IMR-90 (cell line): ENCODE data around the gene CRABP1. TPM values are rescaled to one million over a fixed set of nuclear protein-coding genes. Genes with fewer than 3 reads are reported as not detected.

Experiments used
- ATAC-seq: fragments of 200-7000 bp; cut with Tn5 transposase; 2 replicates; pipeline ENCODE4 v1.9.1; 2020; ENCODE audit warnings: low read depth, mild to moderate bottlenecking, moderate library complexity
- Bru-seq: library from RNA; stranded (reverse); fragments of 400-500 nt; gene quantifications from one replicate; lab custom pipeline; 2021; lab: Mats Ljungman, UMichigan
- BruChase-seq, 2 experiments: library from RNA; stranded (reverse); fragments of 400-500 nt; gene quantifications; one replicate each; lab custom pipeline; 2021; lab: Mats Ljungman, UMichigan
- BruUV-seq: library from RNA; stranded (reverse); fragments of 400-500 nt; replicated peaks from 2 replicates; lab custom pipeline; 2021; lab: Mats Ljungman, UMichigan
- CTCF ChIA-PET: fragments of 300-600 bp; formaldehyde crosslinking; extraction: SDS; loops from one replicate; lab custom pipeline; 2021; ENCODE audit warnings: antibody characterized with exemption; lab: Yijun Ruan, JAX
- POLR2A ChIA-PET: fragments of 300-600 bp; sonication (Branson Sonifier 250); formaldehyde crosslinking; loops from one replicate; lab custom pipeline; 2022; ENCODE audit warnings: antibody characterized with exemption; ENCODE audit not compliant: unreplicated experiment; lab: Charles Lee
- DNase-seq: peaks from one replicate; pipeline ENCODE4 v3.0.0; 2013
- H2AFZ ChIP-seq: replicated peaks from 2 replicates; pipeline ENCODE3; 2013; ENCODE audit warnings: low read length, mild to moderate bottlenecking; ENCODE audit not compliant: poor library complexity
- H2AK5ac ChIP-seq: 2 replicates; pipeline ENCODE4 v1.6.1; 2013; ENCODE audit warnings: low read depth, low read length, inconsistent platforms
- H2AK9ac ChIP-seq: replicated peaks from 2 replicates; pipeline ENCODE3; 2013; ENCODE audit warnings: mild to moderate bottlenecking, low read depth, low read length, moderate library complexity; ENCODE audit not compliant: poor library complexity
- H2BK120ac ChIP-seq: 2 replicates; pipeline ENCODE4 v1.6.1; 2013; ENCODE audit warnings: low read depth, low read length, inconsistent platforms
- H2BK15ac ChIP-seq: 3 replicates; pipeline ENCODE4 v1.6.1; 2013; ENCODE audit warnings: low read depth, low read length, inconsistent platforms
- H2BK20ac ChIP-seq: 2 replicates; pipeline ENCODE4 v1.6.1; 2013; ENCODE audit warnings: low read depth, mild to moderate bottlenecking, inconsistent platforms, low read length, moderate library complexity
- H2BK5ac ChIP-seq: 2 replicates; pipeline ENCODE4 v1.6.1; 2013; ENCODE audit warnings: mild to moderate bottlenecking, low read depth, low read length, inconsistent platforms; ENCODE audit not compliant: poor library complexity, severe bottlenecking
- H3K14ac ChIP-seq: replicated peaks from 2 replicates; pipeline ENCODE4 v1.6.1; 2013; ENCODE audit warnings: low read depth, low read length, inconsistent platforms
- H3K18ac ChIP-seq: 2 replicates; pipeline ENCODE4 v1.6.1; 2013; ENCODE audit warnings: low read depth, low read length, control low read depth
- H3K23ac ChIP-seq: 2 replicates; pipeline ENCODE4 v1.6.1; 2013; ENCODE audit warnings: low read depth, low read length, inconsistent platforms
- H3K27ac ChIP-seq: 2 replicates; pipeline ENCODE4 v1.5.1; 2013; ENCODE audit warnings: mild to moderate bottlenecking, control low read depth, low read length; ENCODE audit not compliant: insufficient read depth
- H3K27me3 ChIP-seq: 2 replicates; pipeline ENCODE4 v1.6.1; 2013; ENCODE audit warnings: low read length; ENCODE audit not compliant: control insufficient read depth, insufficient read depth
- H3K36me3 ChIP-seq: 2 replicates; pipeline ENCODE4 v1.6.1; 2013; ENCODE audit warnings: low read length, mixed read lengths; ENCODE audit not compliant: control insufficient read depth, insufficient read depth
- H3K4ac ChIP-seq: 2 replicates; pipeline ENCODE4 v1.6.1; 2013; ENCODE audit warnings: low read depth, low read length, inconsistent platforms
- H3K4me1 ChIP-seq: 2 replicates; pipeline ENCODE4 v1.6.1; 2013; ENCODE audit warnings: low read length, mixed read lengths; ENCODE audit not compliant: control insufficient read depth, insufficient read depth
- H3K4me2 ChIP-seq: 2 replicates; pipeline ENCODE4 v1.6.1; 2013; ENCODE audit warnings: low read depth, mild to moderate bottlenecking, control low read depth, low read length, moderate library complexity
- H3K4me3 ChIP-seq: 2 replicates; pipeline ENCODE4 v1.5.1; 2013; ENCODE audit warnings: low read depth, mild to moderate bottlenecking, control low read depth, low read length, moderate library complexity; ENCODE audit not compliant: insufficient read depth
- H3K56ac ChIP-seq: 2 replicates; pipeline ENCODE4 v1.6.1; 2013; ENCODE audit warnings: low read length, inconsistent platforms; ENCODE audit not compliant: insufficient read depth; ENCODE audit errors: extremely low read depth
- H3K79me1 ChIP-seq, 2 experiments: 2 replicates each; pipeline ENCODE4 v1.6.1; 2013; ENCODE audit warnings: low read length in 2 of 2, inconsistent platforms in 1 of 2, low read depth in 1 of 2
- H3K9ac ChIP-seq: 2 replicates; pipeline ENCODE4 v1.6.1; 2013; ENCODE audit warnings: low read depth, low read length, control low read depth
- H3K9me1 ChIP-seq: 2 replicates; pipeline ENCODE4 v1.6.1; 2013; ENCODE audit warnings: low read length, inconsistent platforms; ENCODE audit not compliant: insufficient read depth
- H3K9me3 ChIP-seq: 2 replicates; pipeline ENCODE4 v1.6.1; 2013; ENCODE audit warnings: low read length; ENCODE audit not compliant: control insufficient read depth, insufficient read depth
- H4K20me1 ChIP-seq: 2 replicates; pipeline ENCODE4 v1.6.1; 2013; ENCODE audit warnings: low read length, inconsistent platforms; ENCODE audit not compliant: insufficient read depth
- H4K5ac ChIP-seq: 2 replicates; pipeline ENCODE4 v1.6.1; 2013; ENCODE audit warnings: mild to moderate bottlenecking, low read depth, low read length, control low read depth
- H4K8ac ChIP-seq, 2 experiments: 2 replicates each; pipeline ENCODE4 v1.6.1; 2013; ENCODE audit warnings: low read depth in 2 of 2, low read length in 2 of 2, control low read depth in 1 of 2, inconsistent platforms in 1 of 2
- H4K91ac ChIP-seq: 2 replicates; pipeline ENCODE4 v1.6.1; 2013; ENCODE audit warnings: low read depth, low read length, inconsistent platforms; ENCODE audit not compliant: insufficient read depth
- CEBPB ChIP-seq: IDR thresholded peaks from 2 replicates; pipeline ENCODE4 v1.6.1; 2012; ENCODE audit warnings: low read depth, low read length, improper control_type of control experiment
- FOS ChIP-seq: fragments of 150-350 bp; IDR thresholded peaks from 2 replicates; pipeline ENCODE4 v1.6.1; 2016; ENCODE audit warnings: low read depth, low read length
- MAFK ChIP-seq: IDR thresholded peaks from 2 replicates; pipeline ENCODE4 v1.6.1; 2012; ENCODE audit warnings: low read depth, low read length, improper control_type of control experiment
- POLR2A ChIP-seq: IDR thresholded peaks from 2 replicates; pipeline ENCODE4 v1.6.1; 2012; ENCODE audit warnings: mild to moderate bottlenecking, low read depth, low read length
- RAD21 ChIP-seq: IDR thresholded peaks from 2 replicates; pipeline ENCODE4 v1.6.1; 2012; ENCODE audit warnings: low read length, improper control_type of control experiment
- RCOR1 ChIP-seq: IDR thresholded peaks from 2 replicates; pipeline ENCODE4 v1.6.1; 2012; ENCODE audit warnings: mild to moderate bottlenecking, low read length, improper control_type of control experiment; ENCODE audit not compliant: insufficient replicate concordance
- RFX5 ChIP-seq: IDR thresholded peaks from 2 replicates; pipeline ENCODE4 v1.8.0; 2012; ENCODE audit warnings: low read depth, mild to moderate bottlenecking, low read length, moderate library complexity
- WGBS, 2 experiments: methylation state at CpG; one replicate each; pipeline versions ENCODE4 v1.1.5 to v1.1.7; 2013; ENCODE audit warnings: missing lambda C conversion rate in 2 of 2; ENCODE audit not compliant: insufficient read length in 1 of 2; ENCODE audit errors: extremely low coverage in 2 of 2; 5-methylcytosine and 5-hydroxymethylcytosine counted together
- dilution Hi-C: fragments of 300-500 bp; cut with HindIII; formaldehyde crosslinking; loops from one replicate; pipeline ENCODE4 v1.14.3; 2018; ENCODE audit warnings: low sequenced_read_pairs; ENCODE audit not compliant: unreplicated experiment
- in situ Hi-C: fragments of 300-500 bp; cut with MboI; formaldehyde crosslinking; loops from 3 replicates; pipeline ENCODE4 v1.14.3; 2019; ENCODE audit warnings: low sequenced_read_pairs, inconsistent platforms, mixed read lengths
- intact Hi-C: fragments of 100-400 bp; cut with micrococcal nuclease; formaldehyde crosslinking; loops from 2 replicates; pipeline ENCODE4 v1.10.0; 2022
- long read RNA-seq: library from polyadenylated mRNA; unstranded; transcript quantifications from one replicate; pipeline ENCODE4 v2.0.0, GENCODE V29; 2021; ENCODE audit not compliant: unreplicated experiment
- polyA plus RNA-seq, 3 experiments: library from polyadenylated mRNA; depleted of rRNA; stranded (reverse); fragments of >200 nt; gene quantifications; 2 replicates each; pipeline ENCODE4 v1.2.3, GENCODE V29; 2012; ENCODE audit warnings: low replicate concordance in 1 of 3
- total RNA-seq: library from RNA; depleted of rRNA; stranded (reverse); fragments of >200 nt; gene quantifications from 2 replicates; pipeline ENCODE4 v1.2.3, GENCODE V29; 2012; rRNA removed
- TF ChIP-seq, protein P1 (sequence below): conservative IDR thresholded peaks from 2 replicates; pipeline ENCODE4 v1.5.1; 2012; ENCODE audit warnings: mild to moderate bottlenecking, low read depth, low read length, improper control_type of control experiment

Gene CRABP1
- total RNA-seq = not detected in 2 replicates
- not detected in 2 replicates for polyA plus RNA-seq (2012; rRNA removed)
- not detected in 2 replicates for polyA plus RNA-seq (2012; cell fraction: cytosol; rRNA removed)
- polyA plus RNA-seq (2012; cell fraction: nucleus; rRNA removed; ENCODE audit: low replicate concordance) = not detected in 2 replicates
- not detected for Bru-seq, nascent RNA
- BruChase-seq, experiment 1, labeled RNA remaining after a 6-hour chase = percentile 8 among the genes with signal in this experiment
- not detected for BruChase-seq, experiment 2, labeled RNA remaining after a 2-hour chase
- long read RNA-seq = 0 reads

DNA sequence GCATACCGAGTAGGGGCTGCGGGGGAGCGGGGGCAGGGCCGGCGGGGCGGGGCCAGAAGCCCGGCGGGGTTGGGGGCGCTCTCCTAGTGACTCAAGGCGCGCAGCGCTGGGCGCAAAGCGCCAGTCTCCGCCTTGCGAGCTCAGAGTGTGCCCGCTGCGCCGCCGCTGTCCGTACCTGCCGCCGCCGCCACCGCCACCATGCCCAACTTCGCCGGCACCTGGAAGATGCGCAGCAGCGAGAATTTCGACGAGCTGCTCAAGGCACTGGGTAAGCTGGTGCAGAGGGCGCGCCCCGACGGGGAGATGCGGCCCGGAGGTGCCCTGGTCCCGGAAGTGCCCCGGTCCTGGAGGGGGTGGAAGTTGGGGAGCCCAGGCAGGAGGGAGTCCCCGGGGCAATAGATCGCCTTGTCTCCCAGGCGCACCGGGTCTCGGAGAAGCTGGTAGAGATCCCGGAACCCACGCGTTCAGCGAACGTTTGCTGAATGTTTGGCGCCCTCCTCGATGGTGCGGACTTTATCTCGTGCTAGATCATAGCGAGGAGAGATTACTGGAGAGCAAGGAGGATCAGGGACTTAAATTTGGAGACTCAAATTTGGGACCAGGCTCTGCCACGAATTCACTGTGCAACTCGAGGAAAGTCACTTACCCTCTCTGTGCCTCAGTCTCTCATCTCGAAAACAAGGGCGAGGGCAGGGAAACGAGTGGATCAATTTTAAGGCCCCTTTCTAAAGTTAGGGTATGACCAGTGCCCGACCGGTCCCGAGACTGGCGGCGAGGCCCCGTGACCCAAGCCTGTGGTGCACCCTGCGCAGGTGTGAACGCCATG lies at the start of gene CRABP1:
CRABP1 (plus strand) TSS at position 123 of the 826 bp plus-strand sequence; CDS start at position 199, 76 bp downstream.
- H3K4me1 ChIP-seq = peaks cover 1% of the 10 kb centered on the region; the same call in 1 of the 2 replicates
- H3K79me1 ChIP-seq = no peaks in the 10 kb centered on the region
- H4K91ac ChIP-seq = no peak within 1 kb of the TSS
- no peak within 1 kb of the TSS for H3K14ac ChIP-seq
- no peak for ATAC-seq
- peaks cover 74% of the 10 kb centered on the region for H3K27me3 ChIP-seq
- ChIA-PET POLR2A (no interaction called here), CTCF (no interaction called here)
- H3K23ac ChIP-seq = no peak within 1 kb of the TSS
- H3K9me3 ChIP-seq = no peaks in the 10 kb centered on the region
- dilution Hi-C loops = no loop called here
- H2AK5ac ChIP-seq = no peak within 1 kb of the TSS
- no peak within 1 kb of the TSS for H4K5ac ChIP-seq
- no peak within 1 kb of the TSS for H3K4me3 ChIP-seq
- H3K18ac ChIP-seq = no peak within 1 kb of the TSS
- DNase-seq = no peak
- TF ChIP-seq RAD21 = no peak
- TF ChIP-seq RCOR1 = no peak
- TF ChIP-seq CEBPB = no peak
- TF ChIP-seq POLR2A = no peak
- TF ChIP-seq, protein P1, sequence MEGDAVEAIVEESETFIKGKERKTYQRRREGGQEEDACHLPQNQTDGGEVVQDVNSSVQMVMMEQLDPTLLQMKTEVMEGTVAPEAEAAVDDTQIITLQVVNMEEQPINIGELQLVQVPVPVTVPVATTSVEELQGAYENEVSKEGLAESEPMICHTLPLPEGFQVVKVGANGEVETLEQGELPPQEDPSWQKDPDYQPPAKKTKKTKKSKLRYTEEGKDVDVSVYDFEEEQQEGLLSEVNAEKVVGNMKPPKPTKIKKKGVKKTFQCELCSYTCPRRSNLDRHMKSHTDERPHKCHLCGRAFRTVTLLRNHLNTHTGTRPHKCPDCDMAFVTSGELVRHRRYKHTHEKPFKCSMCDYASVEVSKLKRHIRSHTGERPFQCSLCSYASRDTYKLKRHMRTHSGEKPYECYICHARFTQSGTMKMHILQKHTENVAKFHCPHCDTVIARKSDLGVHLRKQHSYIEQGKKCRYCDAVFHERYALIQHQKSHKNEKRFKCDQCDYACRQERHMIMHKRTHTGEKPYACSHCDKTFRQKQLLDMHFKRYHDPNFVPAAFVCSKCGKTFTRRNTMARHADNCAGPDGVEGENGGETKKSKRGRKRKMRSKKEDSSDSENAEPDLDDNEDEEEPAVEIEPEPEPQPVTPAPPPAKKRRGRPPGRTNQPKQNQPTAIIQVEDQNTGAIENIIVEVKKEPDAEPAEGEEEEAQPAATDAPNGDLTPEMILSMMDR = no peak
- no peak for TF ChIP-seq FOS
- no peak for TF ChIP-seq MAFK
- TF ChIP-seq RFX5 = no peak
- H3K4me2 ChIP-seq = no peak within 1 kb of the TSS
- H4K8ac ChIP-seq = no peak within 1 kb of the TSS
- H3K4ac ChIP-seq = no peak within 1 kb of the TSS
- no peak within 1 kb of the TSS for H2BK15ac ChIP-seq
- no peak within 1 kb of the TSS for H2BK5ac ChIP-seq
- in situ Hi-C loops = no loop called here
- WGBS, 2 experiments = 0% methylated on average over 17 of the region's 67 CpGs; no CpG with 5 or more reads in 1 of the 2 experiments
- no peaks in the 10 kb centered on the region for H4K20me1 ChIP-seq
- no peaks in the 10 kb centered on the region for H3K36me3 ChIP-seq
- no TSS peak for BruUV-seq
- peak within 1 kb of the TSS; percentile 63 for H2AFZ ChIP-seq
- H2AK9ac ChIP-seq = no peak within 1 kb of the TSS
- no peak within 1 kb of the TSS for H2BK20ac ChIP-seq
- H3K9ac ChIP-seq = no peak within 1 kb of the TSS
- no peaks in the 10 kb centered on the region for H3K9me1 ChIP-seq
- intact Hi-C loops = no loop called here
- no peak within 1 kb of the TSS for H3K27ac ChIP-seq
- no peak within 1 kb of the TSS for H3K56ac ChIP-seq
- no peak within 1 kb of the TSS for H2BK120ac ChIP-seq
